Inferior parietal cortex (tissue), 1 donor: Measurements from ENCODE around the gene SLC25A48.

ENCODE experiments used
- DNase-seq: peaks from one replicate; pipeline ENCODE4 v3.0.0-alpha.2; 2016; ENCODE audit errors: extremely low spot score

The SLC25A48 gene

DNA sequence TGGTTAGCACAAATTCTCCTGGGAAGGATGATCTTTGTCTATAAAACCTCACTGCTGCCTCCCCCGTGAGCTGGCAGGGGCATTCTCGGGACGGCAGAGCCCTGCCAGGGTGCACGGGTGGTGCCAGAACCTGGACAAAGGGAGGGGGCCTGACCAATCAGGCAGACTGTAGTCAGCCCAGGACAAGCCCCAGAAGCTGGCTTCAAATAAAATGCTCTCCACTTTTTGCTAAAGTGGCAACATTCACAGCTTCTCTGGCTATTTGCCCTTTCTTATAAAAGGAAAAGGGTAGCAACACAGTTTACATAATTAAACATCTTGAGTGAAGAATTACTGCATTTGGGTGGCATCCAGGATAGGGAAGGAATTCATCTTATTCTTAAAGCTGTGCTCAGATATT lies 46.8 kb downstream of the SLC25A48 start:
- peak; percentile 34 for DNase-seq

DNA sequence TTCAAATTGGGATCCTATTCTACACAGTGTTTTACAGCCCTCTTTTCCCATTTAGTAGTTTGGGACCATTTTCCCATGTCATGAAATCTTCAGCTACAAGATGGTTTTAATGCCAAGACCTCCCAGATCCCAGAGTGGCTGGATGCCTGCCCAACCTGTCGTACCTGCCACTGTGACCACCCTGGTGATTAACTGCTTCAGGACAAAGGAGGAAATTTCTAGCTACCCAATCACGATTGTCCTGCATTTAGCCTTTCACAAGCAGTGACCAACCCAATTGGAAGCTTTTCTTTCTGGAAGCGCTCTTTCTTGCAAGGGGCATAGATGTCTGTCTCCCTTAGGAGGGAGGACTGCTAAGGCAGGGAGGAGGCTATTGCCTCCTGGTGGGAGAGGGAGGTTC lies 47.4 kb downstream of the SLC25A48 start:
- DNase-seq, result no peak

DNA sequence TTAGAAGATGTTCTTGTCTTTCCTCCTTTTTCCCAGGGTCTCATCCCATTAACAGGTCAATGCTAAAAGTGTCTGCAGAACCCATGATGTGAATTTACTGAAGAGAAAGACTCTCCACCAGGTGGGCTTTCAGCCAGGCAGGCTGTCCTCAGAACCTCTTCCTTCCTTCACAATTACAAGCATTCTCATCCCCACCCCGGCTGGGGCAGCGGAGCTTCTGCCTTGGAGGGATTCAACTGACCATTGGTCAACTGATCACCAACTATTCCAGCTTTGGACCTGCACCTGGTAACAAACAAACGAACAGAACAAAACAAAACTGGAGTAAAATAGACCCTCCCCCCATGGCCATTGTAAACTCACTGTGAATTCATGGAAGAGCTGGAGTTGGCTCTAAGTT lies 48.6 kb downstream of the SLC25A48 start:
- no peak for DNase-seq

- DNase-seq, result no peak
Measured at GRCh38 chr5:135883441-135883840, 49.0 kb downstream of the SLC25A48 start.

DNA sequence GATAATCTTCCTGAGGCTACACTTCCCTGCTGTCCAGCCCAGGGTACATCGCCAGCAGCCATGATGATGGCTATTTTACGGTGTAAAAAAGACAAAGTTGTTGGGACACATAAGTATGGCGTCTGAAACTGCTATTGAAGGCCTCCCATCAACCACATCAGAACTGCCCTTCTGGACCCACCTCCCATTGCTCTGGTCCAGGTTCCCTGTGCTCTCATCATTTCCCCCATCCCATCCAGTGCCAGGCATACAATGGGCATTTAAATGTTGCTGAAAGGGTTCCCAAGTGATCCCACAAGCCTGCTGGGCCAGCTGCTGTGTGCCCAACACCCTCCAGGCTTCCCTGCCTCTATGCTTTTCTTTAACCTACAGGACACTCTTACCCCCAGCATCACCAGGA lies 50.6 kb downstream of the SLC25A48 start:
- DNase-seq, result no peak

DNA sequence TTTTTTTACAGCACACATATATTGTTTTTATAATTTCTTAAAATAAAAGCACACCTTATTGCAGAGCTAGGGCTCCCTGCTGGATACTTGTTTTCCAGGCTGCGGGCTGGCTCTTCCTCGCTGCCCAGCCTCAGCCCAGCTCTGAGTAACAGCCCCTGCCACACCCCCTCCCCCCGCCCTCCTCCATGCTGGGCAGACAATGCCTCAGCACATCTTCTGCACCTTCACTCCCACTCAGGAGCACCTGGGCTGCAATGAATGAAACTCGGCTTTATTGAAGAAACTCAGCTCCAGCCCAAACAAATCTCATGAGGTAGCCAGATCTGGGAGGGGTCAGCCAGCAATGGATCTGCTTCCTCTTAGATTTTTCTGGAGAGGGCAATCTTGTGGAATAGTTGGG lies 51.7 kb downstream of the SLC25A48 start:
- no peak for DNase-seq

DNA sequence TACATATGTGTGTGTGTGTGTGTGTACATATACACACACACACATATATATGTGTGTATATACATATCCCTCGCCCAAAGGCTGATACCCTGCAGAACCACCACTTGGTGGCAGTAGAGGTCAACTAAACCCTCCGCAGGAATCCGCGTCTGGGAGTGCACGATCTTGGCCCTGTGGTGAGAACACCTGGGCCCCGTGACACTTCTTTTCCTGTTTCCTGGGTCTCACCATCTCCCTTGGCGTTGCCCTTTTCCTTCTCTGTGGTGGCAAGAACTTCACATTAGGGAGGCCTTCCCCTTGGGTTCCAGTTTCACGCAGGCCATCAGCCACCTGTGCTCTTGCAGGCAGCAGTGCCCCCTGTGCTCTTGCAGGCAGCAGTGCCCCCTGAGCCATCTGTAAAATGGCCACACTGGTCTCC lies 53.0 kb downstream of the SLC25A48 start:
- peak; percentile 79 for DNase-seq

DNA sequence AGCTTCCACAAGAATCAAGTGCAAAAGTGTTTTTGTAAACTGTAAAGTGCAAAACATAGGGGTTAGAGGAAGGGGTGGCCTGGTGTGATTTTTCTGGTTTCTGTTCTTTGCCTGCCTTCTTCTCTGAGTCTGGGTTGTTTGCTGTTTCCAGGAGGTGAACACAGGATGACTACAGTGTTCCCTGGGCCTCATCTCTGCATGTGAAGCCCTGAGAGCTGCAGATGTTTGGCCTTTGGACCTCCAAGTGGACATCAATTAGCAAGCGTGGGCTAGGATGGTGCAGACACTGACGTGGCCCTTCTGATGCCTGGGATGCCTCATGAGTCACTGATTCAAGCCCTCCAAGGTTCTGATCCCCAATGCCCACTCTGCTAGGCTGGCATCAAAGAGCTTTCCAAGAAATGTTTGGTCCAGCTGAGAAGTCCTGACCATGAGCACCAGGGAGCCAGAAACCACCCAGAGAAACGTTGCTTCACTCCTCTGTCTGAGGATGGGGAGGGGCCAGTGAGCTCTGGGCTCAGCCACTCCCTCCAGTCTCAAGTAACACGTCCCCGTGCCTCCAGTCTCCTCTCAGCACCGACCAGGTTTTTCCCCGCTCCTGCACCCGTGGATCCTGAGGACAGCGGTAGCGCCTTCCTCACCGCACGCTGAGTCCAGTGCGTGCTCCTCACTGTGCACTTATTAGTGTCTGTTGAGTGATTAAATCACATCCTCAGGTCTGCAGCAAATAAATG lies 53.6 kb downstream of the SLC25A48 start:
- no peak for DNase-seq

GRCh38 chr5:135890296-135890695 lies 55.8 kb downstream of the SLC25A48 start:
- no peak for DNase-seq

GRCh38 chr5:135890867-135891266 lies 56.4 kb downstream of the SLC25A48 start:
- no peak for DNase-seq

- no peak for DNase-seq
Measured at GRCh38 chr5:135891268-135891667, 56.8 kb downstream of the SLC25A48 start.

- DNase-seq, result no peak
Measured at GRCh38 chr5:135891791-135892190, 57.3 kb downstream of the SLC25A48 start.

GRCh38 chr5:135894276-135894675 lies 59.8 kb downstream of the SLC25A48 start:
- DNase-seq, result no peak

DNA sequence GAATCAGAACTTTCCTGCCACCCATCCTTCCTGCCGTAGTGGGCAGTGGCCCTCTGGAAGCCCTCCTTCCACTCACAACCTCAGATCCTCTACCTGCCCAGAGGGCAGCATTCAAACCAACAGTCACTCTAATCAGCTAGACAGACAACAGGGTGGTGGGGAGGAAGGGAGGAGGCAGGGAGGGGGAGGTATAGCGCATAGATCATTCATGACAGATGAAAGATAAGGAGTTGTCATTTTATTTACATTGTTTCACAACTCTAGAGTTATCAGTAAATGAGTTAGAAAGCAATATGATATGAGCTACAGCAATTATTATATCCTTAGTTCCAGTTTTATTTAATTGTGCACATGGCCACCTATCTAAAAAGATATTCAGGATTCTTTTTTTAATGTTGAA lies 60.3 kb downstream of the SLC25A48 start:
- DNase-seq, result no peak

GRCh38 chr5:135895474-135896006 lies 61.1 kb downstream of the SLC25A48 start, which contains the start of gene IL9:
Gene IL9 (minus strand): TSS chr5:135895841. CDS start chr5:135895816, 25 bp downstream.
- DNase-seq, result no peak

GRCh38 chr5:135898651-135899050 lies 64.2 kb downstream of the SLC25A48 start:
- DNase-seq, result no peak

DNA sequence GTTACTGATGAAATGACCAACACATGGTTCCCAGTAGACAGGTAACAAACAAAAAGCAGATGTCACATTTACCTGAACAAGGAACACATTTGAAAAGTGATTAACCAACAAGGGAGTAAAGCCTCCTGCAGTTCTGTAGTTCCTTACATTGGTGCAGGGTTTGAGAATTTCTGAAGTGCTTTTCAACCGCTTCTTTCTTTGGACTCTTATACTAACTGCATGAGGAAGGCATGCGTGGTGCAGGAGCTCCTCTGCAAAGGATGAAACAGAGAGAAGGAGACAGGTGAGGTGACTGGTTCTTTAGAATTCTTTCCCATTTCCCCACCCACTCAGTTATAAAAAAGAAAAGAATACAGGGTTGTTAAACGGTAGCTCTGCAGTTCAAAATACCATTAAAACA lies 65.8 kb downstream of the SLC25A48 start:
- no peak for DNase-seq

- DNase-seq, result no peak
Measured at GRCh38 chr5:135901633-135902032, 67.2 kb downstream of the SLC25A48 start.

DNA sequence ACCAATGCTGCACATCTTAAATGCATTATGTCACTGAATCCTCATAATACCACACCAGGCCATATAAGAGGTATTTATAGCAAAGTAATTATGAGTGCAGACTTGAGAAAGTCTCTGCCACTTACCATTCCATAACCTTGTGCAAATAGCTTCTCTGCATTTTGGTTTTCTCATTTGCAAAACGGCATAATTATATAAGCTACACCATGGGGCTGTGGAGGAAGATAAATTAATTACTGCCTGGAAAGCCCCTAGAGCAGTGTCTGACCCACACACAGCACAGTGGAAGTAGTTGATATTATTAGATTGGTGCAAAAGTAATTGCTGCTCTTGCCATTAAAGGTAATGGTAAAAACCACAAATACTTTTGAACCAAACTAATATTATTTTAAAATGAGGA lies 70.7 kb downstream of the SLC25A48 start:
- DNase-seq, result no peak

DNA sequence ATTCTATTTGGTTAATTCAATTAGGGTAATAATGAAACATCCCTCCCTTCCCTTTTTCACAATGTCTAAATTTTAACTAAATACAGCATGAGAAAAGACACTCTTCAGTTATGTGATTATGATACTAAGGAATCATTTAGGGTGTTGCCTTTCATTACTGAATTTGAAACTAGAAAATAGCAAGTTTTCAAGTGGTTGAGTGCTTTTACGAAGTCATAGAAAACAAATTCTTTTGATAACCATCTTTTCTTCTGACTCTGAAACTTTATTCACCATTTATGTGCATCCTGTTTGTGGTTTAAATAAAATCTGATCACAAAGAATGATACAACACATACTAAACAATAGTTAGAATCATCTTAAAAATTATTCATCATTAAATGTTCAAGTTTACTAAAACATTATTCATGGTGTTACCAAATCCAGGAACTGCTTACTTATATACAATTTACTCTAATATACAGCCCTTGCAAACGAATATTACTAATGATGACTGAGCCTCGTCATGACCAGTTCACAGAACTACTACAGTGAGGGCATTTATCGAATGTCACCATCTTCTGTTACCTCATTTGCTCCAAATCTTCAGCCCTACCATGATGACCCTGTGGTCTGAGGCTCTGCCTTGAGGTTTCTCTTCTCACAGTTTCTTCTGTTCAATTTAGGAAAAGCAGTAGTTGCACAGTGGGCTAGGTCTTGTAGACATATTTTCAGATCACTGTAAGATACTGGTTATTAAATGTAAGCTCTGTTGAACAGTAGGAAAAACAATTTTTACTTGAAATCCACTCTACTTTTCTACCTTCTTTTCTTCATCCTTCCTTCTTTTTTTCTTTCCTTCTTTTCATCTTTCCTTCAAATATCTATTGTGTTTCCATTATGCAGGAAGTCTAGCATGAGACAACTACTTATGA lies 79.5 kb downstream of the SLC25A48 start:
- DNase-seq, result no peak

DNA sequence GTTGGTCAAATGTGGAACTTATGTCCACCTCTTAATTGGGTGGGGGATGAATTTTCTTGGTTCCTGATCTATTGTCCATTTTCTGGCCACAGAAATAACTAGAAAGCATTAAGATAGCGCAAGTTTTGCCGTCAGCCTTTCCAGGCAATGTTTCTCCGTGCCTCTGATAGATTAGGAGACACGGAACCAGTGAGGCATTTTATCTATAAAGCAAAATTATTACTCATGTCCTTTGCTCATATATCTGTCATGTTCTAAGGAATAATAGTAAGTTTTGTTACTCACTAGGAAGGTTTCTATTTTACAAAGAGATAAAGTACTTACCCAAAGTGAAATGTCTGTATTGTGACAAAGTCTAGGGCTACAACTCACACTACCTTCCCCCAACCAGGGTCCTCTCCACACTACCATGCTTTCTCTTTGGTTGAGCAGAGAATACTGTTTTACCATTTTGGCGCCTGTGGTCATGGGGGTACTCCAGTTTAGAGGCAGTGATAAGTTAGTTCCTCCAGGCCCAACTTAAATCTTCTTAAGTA lies 81.1 kb downstream of the SLC25A48 start:
- no peak for DNase-seq

DNA sequence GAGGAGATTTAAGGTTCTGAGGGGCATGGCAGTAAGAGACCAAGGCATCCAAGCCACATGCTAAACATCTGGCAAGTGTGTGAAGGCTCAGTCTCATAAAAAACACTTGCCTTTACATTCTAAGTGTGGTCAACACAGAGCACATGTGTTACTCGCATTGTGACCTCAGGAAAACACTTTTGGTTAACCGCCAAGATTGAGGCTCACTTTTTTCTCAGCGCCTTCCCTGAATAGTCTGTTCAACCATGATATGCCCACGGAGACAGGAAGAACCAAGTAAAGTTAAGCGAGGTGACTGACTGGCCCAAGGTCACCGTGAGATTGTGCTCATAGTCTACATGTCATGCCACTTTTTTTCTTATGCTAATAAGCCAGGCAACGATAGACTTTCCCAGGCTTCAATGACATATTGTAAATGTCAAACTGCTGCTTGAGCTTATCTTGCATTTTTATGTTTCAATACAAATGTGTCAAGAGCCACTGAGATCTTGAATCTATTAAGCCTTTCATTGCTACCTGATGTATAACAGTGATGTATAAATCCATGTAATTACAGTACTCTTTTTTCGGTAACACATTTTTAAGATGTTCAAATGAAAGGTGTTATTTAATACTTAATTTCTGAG lies 82.3 kb downstream of the SLC25A48 start:
- DNase-seq, result no peak
